DOHH2 (cell line): ENCODE data around the gene NUPR1.

ENCODE experiments used
- H3F3A ChIP-seq: fragments of 200-600 bp; sonication (generic), shearing (Covaris generic); 2 replicates; pipeline ENCODE4 v1.6.0; 2016; ENCODE audit warnings: antibody characterized with exemption, mild to moderate bottlenecking; ENCODE audit not compliant: control insufficient read depth, insufficient read depth
- H3K27ac ChIP-seq: fragments of 200-600 bp; sonication (generic); 2 replicates; pipeline ENCODE4 v1.5.1; 2014; ENCODE audit warnings: low read depth, mild to moderate bottlenecking, low read length, moderate library complexity
- H3K27me3 ChIP-seq: fragments of 200-600 bp; sonication (generic); 2 replicates; pipeline ENCODE4 v1.6.1; 2014; ENCODE audit warnings: mild to moderate bottlenecking, low read length, mixed read lengths; ENCODE audit not compliant: control insufficient read depth
- H3K36me3 ChIP-seq: fragments of 200-600 bp; sonication (generic); 2 replicates; pipeline ENCODE4 v1.6.1; 2014; ENCODE audit warnings: mild to moderate bottlenecking, low read length, moderate library complexity, mixed read lengths; ENCODE audit not compliant: control insufficient read depth
- H3K4me1 ChIP-seq: fragments of 200-600 bp; sonication (generic); 2 replicates; pipeline ENCODE4 v1.6.1; 2014; ENCODE audit warnings: mild to moderate bottlenecking, low read length, mixed read lengths; ENCODE audit not compliant: control insufficient read depth
- H3K4me2 ChIP-seq: fragments of 200-600 bp; sonication (generic); 2 replicates; pipeline ENCODE4 v1.6.0; 2014; ENCODE audit warnings: mild to moderate bottlenecking, low read length, moderate library complexity
- H3K4me3 ChIP-seq: fragments of 200-600 bp; sonication (generic); 2 replicates; pipeline ENCODE4 v1.5.1; 2014; ENCODE audit warnings: mild to moderate bottlenecking, low read length, mixed read lengths
- H3K79me2 ChIP-seq: fragments of 200-600 bp; sonication (generic); 2 replicates; pipeline ENCODE4 v1.6.1; 2014; ENCODE audit warnings: mild to moderate bottlenecking, low read length, mixed read lengths; ENCODE audit not compliant: control insufficient read depth
- H3K9me2 ChIP-seq: fragments of 200-600 bp; sonication (generic); replicated peaks from 2 replicates; pipeline ENCODE4 v1.6.1; 2014; ENCODE audit warnings: mild to moderate bottlenecking, low read length, mixed read lengths; ENCODE audit not compliant: control insufficient read depth
- H3K9me3 ChIP-seq: fragments of 200-600 bp; sonication (generic); 2 replicates; pipeline ENCODE4 v1.6.1; 2014; ENCODE audit warnings: antibody characterized with exemption, low read length, mixed read lengths; ENCODE audit not compliant: control insufficient read depth, insufficient read depth
- H4K20me1 ChIP-seq: fragments of 200-600 bp; sonication (generic); 2 replicates; pipeline ENCODE4 v1.6.0; 2014; ENCODE audit warnings: low read depth, mild to moderate bottlenecking, antibody characterized with exemption, low read length, moderate library complexity; ENCODE audit not compliant: control insufficient read depth, insufficient read depth
- EZH2phosphoT487 ChIP-seq: fragments of 200-600 bp; sonication (generic); IDR thresholded peaks from 2 replicates; pipeline ENCODE4 v1.6.1; 2017; ENCODE audit warnings: borderline replicate concordance, mild to moderate bottlenecking, antibody characterized with exemption, low read length, moderate library complexity, mixed read lengths
- TF ChIP-seq, protein P1 (sequence below): fragments of 200-600 bp; sonication (generic); IDR thresholded peaks from one replicate; pipeline ENCODE4 v1.5.1; 2014; ENCODE audit warnings: antibody characterized with exemption, mild to moderate bottlenecking, low read depth, low read length; ENCODE audit not compliant: poor library complexity, severe bottlenecking

The NUPR1 gene, protein sequence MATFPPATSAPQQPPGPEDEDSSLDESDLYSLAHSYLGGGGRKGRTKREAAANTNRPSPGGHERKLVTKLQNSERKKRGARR

DNA sequence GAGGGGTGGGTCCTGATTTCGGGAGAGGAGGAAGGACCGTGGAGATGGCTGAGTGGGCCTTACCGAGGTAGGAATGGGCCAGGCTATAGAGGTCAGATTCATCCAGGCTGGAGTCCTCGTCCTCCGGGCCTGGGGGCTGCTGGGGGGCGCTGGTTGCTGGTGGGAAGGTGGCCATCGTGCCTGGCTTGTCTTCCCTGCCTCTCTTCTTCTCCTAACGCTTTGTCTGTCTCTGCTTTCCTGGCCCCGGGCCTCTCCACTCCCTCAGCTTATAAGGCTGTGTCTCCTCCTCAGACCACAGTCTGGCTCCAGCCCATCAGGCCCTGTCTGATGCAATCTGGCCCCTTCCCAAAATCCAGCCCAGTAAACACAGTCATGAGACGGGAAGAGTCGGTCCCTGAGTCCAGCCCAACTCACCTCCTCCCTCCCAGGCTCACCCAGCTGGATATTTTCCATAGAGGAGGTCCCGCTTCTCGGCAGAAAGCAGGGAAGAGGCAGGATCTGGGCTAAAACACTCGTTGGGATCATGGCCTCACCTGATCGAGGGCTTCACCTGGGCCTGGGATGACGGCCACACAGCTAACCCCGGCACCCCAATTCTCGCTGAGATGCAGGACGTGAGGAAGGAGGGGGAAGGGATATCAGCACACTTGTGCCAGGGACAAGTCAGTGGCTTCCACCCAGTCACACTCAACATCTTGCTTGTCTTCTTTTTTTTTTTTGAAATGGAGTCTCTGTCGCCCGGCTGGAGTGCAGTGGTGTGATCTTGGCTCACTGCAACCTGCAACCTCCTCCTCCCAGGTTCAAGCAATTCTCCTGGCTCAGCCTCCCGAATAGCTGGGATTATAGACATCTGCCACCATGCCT, at the start of gene NUPR1:
Gene NUPR1, minus strand, starts transcription at position 242 of the 864 bp plus-strand sequence. Its CDS starts 67 bp downstream, at position 175.
- Histone ChIP-seq H4K20me1 (no peaks in the 10 kb centered on the region), H3K9me2 (no peaks in the 10 kb centered on the region), H3K27me3 (peaks cover 10% of the 10 kb centered on the region), H3K79me2 (no peaks in the 10 kb centered on the region), H3K4me3 (no peak within 1 kb of the TSS), H3K36me3 (no peaks in the 10 kb centered on the region), H3K4me1 (no peaks in the 10 kb centered on the region; the same call in 1 of the 2 replicates), H3K4me2 (no peak within 1 kb of the TSS), H3K9me3 (no peaks in the 10 kb centered on the region), H3F3A (no peaks in the 10 kb centered on the region), H3K27ac (no peak within 1 kb of the TSS)
- TF ChIP-seq, protein P1, sequence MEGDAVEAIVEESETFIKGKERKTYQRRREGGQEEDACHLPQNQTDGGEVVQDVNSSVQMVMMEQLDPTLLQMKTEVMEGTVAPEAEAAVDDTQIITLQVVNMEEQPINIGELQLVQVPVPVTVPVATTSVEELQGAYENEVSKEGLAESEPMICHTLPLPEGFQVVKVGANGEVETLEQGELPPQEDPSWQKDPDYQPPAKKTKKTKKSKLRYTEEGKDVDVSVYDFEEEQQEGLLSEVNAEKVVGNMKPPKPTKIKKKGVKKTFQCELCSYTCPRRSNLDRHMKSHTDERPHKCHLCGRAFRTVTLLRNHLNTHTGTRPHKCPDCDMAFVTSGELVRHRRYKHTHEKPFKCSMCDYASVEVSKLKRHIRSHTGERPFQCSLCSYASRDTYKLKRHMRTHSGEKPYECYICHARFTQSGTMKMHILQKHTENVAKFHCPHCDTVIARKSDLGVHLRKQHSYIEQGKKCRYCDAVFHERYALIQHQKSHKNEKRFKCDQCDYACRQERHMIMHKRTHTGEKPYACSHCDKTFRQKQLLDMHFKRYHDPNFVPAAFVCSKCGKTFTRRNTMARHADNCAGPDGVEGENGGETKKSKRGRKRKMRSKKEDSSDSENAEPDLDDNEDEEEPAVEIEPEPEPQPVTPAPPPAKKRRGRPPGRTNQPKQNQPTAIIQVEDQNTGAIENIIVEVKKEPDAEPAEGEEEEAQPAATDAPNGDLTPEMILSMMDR = no peak
- TF ChIP-seq EZH2phosphoT487 = no peak

DNA sequence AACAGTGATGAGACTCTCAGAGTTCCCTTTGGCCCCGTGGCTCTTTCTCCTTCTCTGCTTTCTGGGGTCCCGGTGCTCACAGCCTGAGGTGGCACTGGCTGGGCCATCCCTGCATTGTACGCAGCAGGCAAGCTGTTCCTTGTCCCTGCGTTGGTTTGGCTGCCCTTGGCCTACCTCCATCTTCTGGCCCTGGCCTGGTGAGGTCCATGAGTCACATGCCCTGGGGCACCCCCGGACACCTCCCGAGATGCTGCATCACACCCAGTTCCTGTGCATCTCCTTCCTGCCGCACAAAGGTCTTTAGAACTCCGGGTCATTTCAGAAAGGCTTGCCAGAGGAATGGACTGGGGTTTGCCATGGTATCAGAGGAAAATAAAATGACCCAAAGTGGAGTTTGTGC, 48.6 kb upstream of the NUPR1 start:
- Histone ChIP-seq H3K27ac (no peak overlapping the region), H3K4me3 (no peak overlapping the region), H3K9me3 (no peaks in the 10 kb centered on the region), H3F3A (no peaks in the 10 kb centered on the region), H3K4me2 (no peak overlapping the region), H3K79me2 (no peaks in the 10 kb centered on the region), H3K9me2 (no peaks in the 10 kb centered on the region), H4K20me1 (no peaks in the 10 kb centered on the region), H3K36me3 (peaks cover 55% of the 10 kb centered on the region), H3K27me3 (no peaks in the 10 kb centered on the region), H3K4me1 (no peaks in the 10 kb centered on the region)
- TF ChIP-seq, protein P1 = no peak
- no peak for TF ChIP-seq EZH2phosphoT487

- Histone ChIP-seq H4K20me1 (no peaks in the 10 kb centered on the region), H3K9me2 (no peaks in the 10 kb centered on the region), H3K4me3 (no peak overlapping the region), H3K9me3 (no peaks in the 10 kb centered on the region), H3K27me3 (no peaks in the 10 kb centered on the region), H3K4me1 (no peaks in the 10 kb centered on the region), H3K36me3 (peaks cover 62% of the 10 kb centered on the region), H3K79me2 (no peaks in the 10 kb centered on the region), H3K27ac (no peak overlapping the region), H3F3A (no peaks in the 10 kb centered on the region), H3K4me2 (no peak overlapping the region)
- no peak for TF ChIP-seq EZH2phosphoT487
- TF ChIP-seq, protein P1 = no peak
Measured at GRCh38 chr16:28586466-28586865, 47.7 kb upstream of the NUPR1 start.
